ENCODE results near the gene GDF7.

The GDF7 gene

DNA sequence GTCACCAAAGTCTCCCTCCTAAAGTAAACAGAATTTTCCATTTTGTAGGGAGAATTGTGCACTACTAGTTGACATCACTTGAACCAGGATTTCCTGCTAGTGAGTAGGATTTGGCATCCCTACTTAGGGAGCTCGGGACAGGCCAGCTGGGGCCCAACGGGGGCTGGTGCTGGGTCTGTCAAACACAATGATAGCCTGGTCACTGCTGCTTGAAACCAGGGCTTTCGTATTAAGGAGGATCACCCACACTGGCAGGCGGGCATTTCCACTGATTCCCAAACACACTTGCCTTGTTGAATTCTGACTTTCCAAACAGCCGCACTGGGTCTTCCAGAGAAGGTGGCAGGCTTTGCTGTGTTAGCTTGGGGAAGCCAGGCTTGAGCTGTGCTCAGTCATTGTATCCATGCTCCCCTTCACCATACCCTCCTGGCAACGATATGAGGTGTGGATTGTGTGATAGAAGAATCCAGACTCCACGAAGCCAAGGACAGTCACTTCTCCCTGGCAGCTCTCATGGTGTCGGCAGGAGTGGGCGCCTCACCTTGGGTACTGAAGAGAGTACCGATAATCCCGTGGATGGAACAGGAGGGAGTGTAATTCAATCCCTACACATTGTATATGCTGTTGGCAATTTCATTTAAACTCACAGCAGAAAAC, 7.5 kb downstream of the GDF7 start:
- no peak for DNase-seq (ENCODE audit: low read depth in 2 of 2)

DNA sequence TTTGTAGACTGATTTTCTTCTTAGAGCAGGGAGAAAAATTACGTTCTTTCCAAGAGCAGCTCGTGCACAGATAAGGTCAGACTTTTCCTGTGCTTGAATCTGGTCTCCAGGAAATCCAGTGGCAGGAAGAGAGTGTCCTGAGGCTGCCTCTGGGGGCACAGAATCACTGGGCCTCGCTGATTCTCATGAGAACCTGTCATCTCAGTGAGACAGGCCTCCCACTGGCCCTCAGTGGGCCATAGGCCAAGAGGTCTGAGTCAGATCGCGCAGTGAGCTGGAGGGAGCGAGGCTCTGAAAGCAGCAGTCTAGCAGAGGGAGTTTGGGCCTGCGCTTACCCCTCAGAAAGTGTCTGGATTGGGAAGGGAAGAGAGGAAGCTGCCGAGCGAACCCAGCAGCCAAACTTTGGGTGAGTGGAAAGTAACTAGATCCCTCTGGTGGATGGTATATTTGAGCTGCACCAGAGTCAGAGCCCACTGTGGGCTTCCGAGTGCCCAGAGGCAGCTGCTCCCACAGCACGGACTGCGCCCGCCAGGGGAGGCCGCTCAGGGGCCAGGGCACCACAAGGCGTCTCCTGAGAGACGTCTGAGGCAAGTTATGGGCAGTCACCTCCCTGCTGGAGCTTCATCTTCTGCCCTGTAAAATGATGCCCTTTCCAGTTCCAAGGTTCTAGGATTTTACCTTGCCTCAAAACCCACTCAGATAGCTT, 8.2 kb downstream of the GDF7 start:
- DNase-seq (ENCODE audit: low read depth in 2 of 2), result no peak

DNA sequence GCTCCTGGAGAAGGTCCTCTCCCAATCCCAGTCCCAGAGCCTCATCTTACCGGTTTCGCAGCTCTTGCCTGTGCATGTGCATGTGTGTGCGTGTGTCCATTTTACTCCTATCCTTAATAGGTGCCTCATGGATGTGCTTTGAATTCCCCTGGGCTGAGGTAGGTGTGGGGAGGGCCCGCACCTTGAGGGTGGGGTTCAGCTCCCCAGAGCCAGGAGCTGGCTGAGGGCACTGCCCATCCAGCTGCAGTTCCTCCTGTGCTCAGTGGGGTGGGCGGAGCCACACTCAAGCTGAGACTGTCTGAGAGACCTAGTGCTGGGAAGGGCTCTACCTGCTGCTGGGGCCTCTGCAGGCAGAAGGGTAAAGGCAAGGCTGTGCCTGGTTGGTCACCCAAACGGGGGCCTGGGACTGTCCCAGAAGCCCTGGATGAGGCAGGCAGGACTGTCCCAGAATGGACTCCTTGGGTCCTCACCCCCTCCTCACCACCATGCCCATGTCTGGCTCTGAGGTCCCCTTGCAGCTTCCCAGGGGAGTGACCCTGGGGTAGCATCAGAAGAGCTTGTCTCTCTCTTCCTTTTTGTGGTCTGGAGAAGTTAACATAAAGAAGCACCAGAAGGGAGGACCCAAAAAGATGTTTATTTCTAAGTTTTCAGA, 8.9 kb downstream of the GDF7 start:
- no peak for DNase-seq (ENCODE audit: low read depth in 2 of 2)

DNA sequence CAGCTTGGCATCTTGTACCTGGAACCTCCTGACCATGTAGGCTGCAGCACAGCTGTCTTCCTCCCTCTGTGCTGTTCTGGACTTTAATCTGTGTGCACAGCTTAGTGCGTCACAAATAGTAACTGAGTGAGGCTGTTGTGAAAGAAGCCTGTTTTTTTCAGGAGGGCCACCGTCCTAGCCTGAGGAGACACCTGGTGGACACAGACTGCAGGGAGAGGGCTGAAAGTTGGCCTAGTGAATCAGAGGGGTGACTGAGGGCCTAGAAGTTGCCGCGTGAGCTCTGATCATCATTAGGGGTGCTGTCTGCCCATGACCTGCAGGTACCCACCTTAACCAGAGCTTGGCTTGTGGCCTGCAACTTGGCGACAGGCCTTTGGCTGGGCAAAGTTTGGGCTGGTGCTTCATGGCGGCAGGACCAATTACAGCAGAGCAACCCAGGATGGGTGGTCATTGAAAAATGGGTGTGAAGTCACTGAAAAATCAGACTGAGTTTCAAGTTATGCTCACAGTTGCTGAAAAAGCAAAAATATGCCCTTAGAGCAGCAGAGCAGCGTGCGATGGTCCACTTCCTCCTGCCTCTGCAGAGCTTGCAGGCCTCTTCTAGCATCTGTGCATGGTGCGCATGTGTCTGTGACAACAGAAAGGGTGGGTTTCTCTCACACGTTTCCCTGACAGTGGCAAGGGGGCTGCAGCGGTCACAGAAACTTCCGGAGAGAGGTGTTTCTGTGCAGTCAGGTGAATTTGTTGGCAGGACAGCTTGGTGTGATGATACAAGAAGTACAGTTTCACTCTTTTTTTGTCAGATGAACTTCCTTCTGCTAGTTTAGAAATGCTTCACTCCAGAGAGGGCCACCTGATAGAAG, 9.6 kb downstream of the GDF7 start:
- DNase-seq (ENCODE audit: low read depth in 2 of 2), result no peak

DNA sequence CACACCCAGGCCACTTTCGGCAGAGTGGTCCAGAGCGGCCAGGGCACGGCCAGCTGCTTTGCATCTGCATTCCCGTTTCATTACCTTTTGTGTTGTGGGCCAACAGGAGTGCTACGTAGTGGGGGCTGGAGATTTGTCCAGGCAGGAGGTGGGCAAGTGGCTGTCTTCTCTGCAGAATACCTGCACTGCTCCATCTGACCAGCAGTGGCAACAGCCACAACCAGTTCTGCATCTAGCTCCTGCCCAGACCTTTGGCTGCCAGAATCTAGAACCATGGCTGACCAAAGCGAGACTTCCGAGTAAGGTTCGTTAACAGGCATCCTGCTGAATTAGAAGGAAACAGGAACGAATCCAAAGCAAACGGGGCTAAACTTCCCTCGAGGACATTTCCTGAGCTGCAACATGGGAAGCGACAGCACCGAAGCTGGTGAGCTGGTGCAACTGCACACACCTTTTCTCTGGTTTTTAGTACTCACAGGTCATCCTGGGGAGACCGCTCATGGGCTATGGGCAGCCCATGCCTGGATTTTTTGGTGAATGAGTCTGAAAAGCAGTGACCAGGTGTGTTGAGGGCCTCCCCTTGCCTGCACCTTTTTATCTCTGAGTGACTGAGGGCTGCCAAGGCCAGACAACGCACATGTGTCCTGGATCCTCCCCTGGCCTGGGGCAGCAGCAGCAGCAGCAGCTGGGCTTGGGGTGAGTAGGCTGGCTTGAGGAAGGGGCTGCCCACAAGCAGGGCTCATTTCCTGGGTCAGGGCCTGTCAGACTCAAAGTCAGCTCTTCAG, 10.5 kb downstream of the GDF7 start:
- no peak for DNase-seq (ENCODE audit: low read depth in 2 of 2)

DNA sequence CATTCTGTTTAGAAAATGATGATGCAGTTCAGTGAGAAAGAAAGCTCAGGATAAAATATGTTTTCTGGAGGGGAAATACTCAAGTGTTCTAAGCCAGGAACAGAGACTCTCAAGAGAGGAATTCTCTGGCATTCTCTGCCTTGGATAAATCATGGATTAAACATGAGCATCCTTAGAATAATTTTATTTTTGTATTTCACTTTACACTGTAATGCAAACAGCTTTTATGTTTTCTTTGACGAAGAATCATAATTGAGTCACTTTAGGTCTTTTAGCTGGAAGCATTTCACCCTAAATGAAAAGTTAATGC, 11.1 kb downstream of the GDF7 start:
- DNase-seq (ENCODE audit: low read depth in 2 of 2), result no peak

DNA sequence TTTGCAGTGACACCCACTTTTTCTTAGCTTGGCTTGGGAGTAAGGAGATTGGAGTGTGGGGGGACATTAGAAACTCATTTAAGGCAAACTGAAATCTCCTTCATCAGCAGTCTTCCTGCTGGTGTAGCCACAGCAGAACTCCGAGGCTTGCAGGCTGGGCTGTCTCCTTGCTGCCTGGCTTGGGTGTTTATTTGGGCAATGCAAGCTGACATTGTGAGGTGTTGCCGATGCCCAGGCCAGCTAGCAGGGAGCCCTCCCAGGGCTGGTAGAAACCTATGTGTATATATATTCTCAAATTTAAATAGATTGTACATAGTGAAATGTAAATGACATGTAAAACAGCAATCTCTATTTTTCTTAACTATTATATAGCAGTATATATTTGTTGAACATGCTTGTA, 11.8 kb downstream of the GDF7 start:
- DNase-seq (ENCODE audit: low read depth in 2 of 2), result no peak

DNA sequence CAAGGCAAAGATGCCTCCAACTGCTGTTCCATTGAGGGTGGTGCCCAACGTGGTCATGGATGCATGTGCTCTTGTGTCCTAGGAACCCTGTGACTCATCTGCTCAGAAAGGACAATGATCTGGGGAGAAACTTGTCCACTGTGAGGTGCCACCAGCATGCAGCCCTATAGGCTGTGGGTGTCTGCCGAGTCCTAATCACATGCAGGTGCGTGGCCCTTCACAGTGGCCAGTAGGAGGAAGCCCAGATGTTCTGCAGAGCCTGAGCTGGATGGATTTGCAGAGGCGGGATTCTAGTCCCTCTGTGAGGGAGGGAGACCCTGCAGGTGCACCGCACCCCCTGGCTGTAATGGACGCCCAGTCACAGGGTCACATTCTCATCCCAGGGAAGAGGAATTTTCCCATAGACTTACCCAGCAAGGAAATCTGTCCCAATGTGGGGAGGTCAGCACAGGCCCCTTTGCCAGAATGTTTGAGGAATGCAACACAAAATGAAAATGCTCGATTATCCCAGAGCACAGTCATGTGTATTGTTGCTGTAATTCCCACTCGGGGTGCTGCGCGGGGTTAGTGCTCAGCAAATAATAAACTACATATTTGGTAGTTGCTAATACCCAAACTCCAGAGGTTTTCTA, 13.9 kb downstream of the GDF7 start:
- DNase-seq (ENCODE audit: low read depth in 2 of 2), result no peak

DNA sequence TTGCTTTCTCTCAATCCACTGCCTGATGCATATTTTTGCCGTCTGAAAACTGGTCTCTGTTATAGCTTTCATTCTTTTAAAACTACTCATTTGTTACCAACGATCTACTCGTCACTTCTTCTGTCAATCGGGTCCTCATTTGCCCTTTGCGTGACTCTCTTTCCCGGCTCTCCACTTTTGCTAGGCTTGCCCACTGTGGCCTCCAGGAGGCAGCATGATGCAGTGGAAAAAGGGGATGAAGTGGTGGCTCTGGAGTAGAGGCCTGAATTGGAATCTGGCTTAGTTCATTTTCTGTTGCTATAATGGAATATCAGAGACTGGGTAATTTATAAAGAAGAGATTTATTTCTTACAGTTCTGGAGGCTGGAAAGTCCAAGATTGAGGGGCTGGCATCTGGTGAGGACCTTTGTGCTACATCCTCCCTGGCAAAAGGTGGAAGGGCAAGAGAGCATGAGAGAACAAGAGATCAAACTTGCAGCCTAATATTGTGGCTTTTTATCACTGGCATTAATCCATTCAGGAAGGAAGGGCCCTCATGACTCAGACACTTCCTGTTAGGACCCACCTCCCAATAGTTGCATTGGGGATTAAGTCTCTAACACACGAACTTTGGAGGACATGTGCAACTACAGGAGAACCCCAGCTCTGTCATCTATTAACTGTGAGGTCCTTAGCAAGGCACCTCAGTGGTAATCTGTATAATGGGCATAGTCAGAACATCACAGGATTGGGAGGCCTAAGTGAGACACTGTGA, 15.4 kb downstream of the GDF7 start:
- DNase-seq (ENCODE audit: low read depth in 2 of 2), result no peak

DNA sequence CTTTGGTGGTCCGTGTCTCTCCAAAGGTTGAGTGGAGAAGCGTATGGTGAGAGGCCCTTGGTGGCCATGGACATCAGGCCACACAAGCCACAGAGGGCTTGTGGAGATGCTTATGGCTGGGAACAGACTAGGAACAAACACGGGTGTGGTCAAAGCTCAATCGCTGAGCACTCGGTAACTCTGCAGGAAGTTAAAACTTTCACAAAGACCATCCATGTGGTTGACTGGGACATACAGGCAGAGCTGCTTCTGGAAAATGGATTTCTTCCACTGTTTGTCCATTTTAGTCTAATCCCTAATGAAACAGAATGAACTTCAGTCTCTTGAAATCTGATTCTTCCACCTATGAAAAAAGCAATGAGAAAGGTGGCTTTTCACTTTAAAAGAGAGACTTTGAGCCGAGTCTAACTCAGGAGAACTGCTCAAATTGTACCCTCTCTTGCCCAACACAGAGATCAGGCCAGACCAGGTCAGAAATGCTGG, 17.7 kb downstream of the GDF7 start:
- DNase-seq (ENCODE audit: low read depth in 2 of 2), result no peak

DNA sequence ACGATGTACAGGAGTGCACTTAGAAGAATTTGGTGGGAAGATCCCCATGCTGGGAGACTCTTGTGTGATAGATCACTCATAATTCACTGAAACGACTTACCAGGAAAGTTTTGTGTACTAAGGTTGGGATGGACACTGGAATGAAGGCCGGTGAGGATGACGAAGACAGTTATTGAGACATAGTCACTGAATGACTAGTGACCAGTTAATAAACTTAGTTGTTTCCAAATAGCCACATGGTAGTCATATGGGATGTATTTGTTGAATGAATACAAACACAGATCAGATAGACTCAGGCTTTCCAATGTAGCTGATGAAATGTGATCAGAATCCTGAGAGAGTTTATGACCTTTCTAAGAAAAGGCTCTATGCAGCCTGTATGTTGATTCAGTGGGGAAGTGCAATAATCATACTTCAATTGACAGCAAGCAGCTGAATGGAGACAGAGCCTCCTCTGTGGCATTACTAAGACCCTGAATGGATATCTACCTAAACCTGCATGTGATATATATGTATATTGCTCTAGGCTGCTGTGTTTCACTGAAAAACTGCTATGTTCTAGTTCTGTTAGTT, 20.4 kb downstream of the GDF7 start:
- DNase-seq (ENCODE audit: low read depth in 2 of 2), result no peak

DNA sequence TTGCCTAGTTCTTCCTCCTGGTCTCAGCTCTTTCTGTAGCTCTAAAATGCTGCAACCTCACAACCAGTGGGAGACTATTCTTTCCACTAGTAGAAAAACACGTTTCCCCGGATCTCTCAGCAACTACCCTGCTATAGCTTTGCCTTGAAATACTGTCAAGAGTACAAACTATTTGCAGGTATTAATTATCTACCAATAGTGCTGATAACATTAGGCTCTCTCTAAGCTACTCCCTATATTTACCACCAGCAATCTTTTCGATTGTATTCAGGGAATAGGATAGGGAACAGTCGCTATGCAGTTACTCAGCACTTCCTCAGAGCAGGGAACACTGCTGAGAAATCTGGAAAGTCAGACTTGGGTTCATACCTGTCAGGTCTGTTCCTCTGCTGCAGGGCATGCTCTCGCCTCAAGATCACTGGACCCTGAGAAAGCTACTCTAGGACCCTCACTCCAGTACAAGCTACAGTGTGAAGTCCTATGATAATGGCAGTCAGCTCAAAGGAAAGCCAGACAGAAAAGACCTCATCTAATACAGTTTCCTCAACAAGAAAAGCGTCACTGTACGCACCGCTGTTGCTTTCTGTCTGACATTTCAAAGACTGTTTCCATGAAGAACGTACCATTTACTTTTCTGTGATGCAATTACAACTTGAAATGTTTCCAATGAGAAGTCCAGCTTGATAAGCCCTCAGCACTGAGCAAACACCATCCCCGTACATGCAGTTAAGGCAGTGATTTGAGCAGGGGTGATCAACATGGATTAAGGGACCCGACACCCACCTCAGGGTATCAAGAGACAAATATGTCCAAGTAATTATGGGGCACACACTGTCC, 22.7 kb downstream of the GDF7 start:
- DNase-seq (ENCODE audit: low read depth in 2 of 2), result no peak

DNA sequence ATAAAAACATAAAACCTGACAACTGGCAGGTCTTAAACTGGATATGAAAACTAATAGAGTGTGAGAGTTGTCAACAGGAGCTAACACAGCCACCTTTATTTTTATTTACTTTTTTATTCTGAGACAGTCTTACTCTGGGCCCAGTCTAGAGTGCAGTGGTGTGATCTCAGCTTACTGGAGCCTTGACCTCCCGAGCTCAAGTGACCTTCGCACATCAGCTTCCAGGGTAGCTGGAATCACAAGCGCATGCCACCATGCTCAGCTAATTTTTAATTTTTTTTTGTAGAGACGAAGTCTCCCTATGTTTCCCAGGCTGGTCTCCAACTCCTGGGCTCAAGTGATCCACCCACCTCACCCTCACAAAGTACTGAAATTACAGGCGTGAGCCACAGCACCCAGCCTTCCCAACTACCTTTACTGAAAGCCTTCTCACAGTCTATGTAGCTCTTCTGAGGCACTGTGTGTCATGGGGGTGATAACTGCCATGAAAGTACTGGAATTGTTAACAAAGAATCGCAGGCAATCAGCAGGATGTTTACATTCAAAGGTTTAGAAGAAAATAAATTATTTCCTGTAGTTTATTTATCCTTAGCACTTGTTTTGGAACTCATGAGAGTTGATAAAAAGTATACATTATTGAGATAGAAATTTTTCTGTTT, 24.3 kb downstream of the GDF7 start:
- DNase-seq (ENCODE audit: low read depth in 2 of 2), result no peak

DNA sequence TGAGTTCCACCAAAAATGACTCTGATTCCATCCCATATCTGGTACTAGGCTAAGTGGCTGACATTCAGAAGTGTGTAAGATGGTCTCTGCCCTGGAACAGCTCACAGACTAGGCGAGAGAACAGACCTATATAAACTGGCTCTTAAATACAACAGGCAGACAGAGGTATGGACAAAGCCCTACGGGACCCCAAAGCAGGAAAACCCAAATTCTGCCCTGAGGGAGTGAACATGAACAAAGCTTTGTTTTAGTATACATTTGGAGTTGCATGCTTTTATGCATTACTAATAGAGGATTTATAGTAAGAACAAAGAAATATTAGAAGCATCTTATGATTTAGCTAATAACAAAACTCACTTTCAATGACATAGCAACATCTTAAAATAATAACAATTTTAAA, 25.1 kb downstream of the GDF7 start:
- no peak for DNase-seq (ENCODE audit: low read depth in 2 of 2)

DNA sequence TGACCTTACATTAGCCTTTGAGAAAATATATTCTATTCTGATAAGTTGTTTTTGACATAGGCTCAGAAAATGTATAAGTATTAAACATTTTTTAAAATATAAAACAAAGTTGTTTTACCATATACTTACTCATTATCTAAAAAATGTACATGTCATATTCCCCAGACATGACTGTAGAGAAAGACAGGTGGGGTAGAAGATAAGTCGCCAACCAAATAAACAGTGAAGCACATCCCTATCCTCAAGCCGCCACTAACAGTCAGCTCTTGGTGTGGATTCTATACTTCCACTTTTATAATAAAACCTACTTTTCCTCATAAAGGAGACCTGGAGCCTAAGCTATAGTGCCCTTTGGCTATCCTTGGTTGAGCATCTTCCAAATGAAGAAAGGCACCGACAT, 26.4 kb downstream of the GDF7 start:
- DNase-seq (ENCODE audit: low read depth in 2 of 2), result no peak

DNA sequence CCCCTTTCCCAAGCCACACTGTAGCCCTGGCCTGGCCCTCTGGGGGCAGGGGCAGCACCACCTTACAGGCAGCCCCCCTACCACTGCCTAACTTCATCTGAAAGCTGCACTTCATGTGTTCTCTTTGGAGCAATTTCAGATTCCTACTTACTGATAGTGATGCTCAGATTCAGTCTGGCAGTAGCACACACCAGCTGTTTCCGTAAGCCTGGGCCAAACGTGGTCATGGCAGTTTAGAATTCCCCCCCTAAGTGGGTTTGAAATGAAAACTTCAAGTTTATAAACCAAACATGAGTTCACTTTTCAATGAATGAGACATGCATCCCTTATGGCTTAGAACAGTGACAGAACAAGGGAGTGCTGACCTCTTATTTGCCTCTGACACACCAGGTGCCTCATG, 29.4 kb downstream of the GDF7 start:
- DNase-seq (ENCODE audit: low read depth in 2 of 2), result no peak

DNA sequence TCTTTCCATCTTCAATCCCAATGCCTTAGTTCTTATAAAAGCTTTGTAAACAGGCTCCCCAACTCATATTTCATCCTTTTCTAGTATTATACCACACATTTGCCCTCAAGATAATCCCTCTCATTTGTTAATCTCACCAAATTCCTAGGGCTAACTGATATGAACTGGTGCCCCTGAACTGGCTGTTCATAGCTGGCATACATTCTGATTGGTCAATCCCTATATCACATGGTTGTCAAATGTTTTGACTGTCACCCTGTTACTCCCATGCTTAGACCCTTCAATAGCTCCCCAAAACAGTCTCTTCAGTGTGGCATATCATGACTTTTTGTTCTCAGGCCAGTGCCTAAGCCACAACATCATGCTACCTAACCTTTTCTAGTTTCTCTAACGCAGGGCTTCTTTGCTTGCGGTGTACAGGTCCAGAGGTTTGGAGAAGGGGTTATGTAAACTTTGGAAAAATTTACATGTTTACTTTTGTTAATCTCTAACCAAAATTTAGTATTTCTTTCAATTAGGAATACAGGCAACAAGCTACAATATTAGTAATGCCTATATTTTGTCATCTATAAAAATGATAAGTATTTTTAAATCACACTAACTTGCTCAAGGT, 30.5 kb downstream of the GDF7 start:
- DNase-seq (ENCODE audit: low read depth in 2 of 2), result no peak
